Frontal cortex (tissue), 4 donors: ENCODE data around the gene GYS2. TPM values are rescaled to one million over a fixed set of nuclear protein-coding genes. Genes with fewer than 3 reads are reported as not detected.

Experiments used
- DNase-seq, 2 donors: peaks; one replicate each; pipeline ENCODE4 v3.0.0; 2012; ENCODE audit warnings: low spot score in 2 of 2
- FAIRE-seq: peaks from 2 replicates; lab custom pipeline; 2012; peaks lifted over from hg19 to GRCh38; lab: Jason Lieb, UNC
- total RNA-seq: library from RNA; depleted of rRNA; stranded (reverse); fragments of >200 nt; gene quantifications from one replicate; pipeline ENCODE4 v1.2.3, GENCODE V29; 2014
- donor health status: control.
- donor health status: control.
- donor health status: control.

GYS2 gene
- total RNA-seq, 1 donor from 2014 or later, result not detected

DNA sequence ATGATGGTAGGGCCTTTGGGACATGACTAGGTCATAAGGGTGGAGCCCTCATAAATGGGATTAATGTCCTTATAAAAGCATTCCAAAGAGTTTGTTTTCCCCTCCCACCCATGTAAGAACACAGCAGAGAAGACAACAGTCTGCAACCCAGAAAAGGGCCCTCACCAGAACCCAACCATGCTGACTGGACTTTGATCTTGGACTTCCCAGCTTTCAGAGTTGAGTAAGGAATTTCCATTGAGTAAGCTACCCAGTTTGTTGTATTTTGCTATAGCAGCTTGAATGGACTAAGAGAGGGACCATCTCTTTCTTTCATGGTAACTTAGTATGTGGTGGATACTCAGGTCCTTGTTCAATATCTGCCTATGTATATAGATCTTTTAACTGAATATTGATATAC lies 81.5 kb downstream of the GYS2 start:
- DNase-seq, result no peak
- no peak for FAIRE-seq

DNA sequence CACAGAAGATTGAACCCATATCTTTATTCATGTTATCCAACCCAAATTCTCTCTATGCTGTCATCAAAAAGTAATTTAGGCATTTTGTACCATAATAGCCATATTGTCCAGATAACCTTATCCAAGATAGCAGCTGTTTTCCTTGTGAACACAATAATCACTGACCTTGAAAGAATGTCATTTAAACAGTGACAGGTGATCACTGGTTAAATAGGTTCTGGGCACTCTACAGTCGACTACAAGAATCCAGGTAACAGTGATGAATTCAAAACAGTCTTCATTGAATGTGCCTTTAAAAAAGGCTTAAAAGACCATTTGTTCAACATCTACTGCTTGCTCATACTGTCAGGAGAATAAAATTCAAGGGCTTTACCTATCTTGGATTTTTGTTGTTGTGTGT lies 83.1 kb downstream of the GYS2 start:
- DNase-seq, result no peak

DNA sequence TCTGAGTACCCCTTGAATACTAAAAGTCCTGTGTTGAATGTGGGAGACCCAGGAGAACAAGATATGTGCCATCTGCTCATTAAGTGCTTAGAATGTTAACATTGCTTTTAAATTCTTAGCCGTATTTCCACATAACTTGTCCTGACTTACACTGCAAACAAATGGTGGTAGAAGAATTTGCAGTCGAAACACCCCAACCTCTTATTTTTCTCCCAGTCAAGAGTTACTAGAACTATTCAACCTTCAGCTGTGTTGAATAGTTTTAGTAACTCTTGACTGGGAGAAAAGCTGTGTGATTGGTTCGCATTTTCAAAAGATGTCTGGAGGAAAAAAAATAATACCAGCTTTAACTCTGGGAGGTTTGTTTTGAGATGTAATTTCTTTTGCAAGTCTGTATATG lies 86.2 kb downstream of the GYS2 start:
- FAIRE-seq (no peak), DNase-seq (no peak)

More for the DNA sequence above, 83.1 kb downstream of the GYS2 start:
- no peak for FAIRE-seq

DNA sequence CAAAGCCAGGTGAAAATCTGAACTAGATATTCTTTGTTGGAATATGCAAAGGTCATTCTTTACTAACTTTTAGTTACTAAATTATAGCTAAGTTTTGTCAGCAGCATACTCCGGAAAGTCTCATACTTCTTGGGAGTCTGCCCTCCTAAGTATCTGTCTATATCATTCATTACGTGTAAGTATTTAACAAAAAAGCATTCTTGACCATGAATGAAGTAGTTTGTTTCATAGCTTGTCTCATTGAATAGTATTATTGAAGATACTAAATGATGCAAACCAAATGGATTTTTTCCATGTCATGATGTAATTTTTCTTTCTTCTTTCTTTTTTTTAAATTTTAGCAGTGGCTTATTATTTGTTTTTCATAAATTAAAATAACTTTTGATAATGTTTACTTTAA lies 88.4 kb downstream of the GYS2 start:
- DNase-seq (no peak), FAIRE-seq (no peak)

DNA sequence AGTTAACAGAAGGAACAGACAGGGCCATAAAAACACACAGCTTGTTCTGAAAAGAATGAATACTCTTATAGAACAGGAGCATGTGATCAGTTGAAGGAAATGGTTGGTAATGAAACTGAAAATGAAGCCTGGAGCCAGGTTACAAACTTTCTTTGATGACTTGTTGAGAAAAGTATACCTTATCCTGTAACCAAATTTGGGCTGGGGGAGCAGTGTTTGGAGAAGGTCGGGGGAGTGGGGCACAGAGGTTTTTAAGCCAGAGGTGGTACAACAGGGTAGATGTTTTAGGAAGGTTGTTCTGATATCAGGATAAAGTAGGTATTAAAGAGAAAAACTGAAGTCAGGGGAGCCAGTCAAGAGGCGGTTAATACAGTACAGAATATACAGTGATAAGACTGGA lies 94.9 kb downstream of the GYS2 start:
- FAIRE-seq (no peak), DNase-seq (no peak)

GRCh38 chr12:21507849-21508248 lies 96.8 kb downstream of the GYS2 start:
- FAIRE-seq, result no peak

GRCh38 chr12:21505888-21506287 lies 98.8 kb downstream of the GYS2 start:
- FAIRE-seq (no peak), DNase-seq (no peak)

More at GRCh38 chr12:21507849-21508248, 96.8 kb downstream of the GYS2 start:
- no peak for DNase-seq

- DNase-seq (no peak), FAIRE-seq (no peak)
These were observed 101.8 kb downstream of the GYS2 start for GRCh38 chr12:21502872-21503271.

GRCh38 chr12:21502164-21502496 lies 102.5 kb downstream of the GYS2 start:
- DNase-seq (peak in 1 of 2 donors; percentile 16), FAIRE-seq (no peak)

GRCh38 chr12:21501258-21502163 lies 103.1 kb downstream of the GYS2 start, which contains the start of the genes GOLT1B and RECQL:
GOLT1B (plus strand) TSS chr12:21501789; CDS start chr12:21501924, 135 bp downstream.
RECQL (minus strand) TSS chr12:21501635; CDS start chr12:21499570, 2,065 bp downstream.
- FAIRE-seq (peak; percentile 99), DNase-seq (peak; percentile 81 to 92)

- no peak for FAIRE-seq
- no peak for DNase-seq
These were observed 103.8 kb downstream of the GYS2 start for GRCh38 chr12:21500786-21501257.

DNA sequence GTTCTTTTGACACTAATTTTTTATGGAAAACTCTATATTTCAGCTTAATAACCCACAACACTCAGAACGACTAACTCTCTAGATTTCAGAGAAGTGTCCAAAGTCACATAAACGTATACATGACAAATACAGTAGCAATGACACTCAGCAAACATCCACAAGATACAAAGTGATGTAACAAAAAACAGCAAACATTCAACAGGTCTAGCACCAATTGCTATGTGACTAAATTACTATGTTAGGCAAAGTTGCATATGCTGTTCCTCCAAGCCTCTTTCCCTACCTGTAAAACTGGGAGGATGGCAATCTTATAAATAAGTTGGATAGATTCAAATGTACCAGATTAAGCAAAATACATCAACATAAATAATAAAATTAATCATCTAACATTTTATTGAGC lies 104.9 kb downstream of the GYS2 start:
- DNase-seq, result no peak
- FAIRE-seq, result no peak

Other genes with a start within 250 kb of the GYS2 start
- gene IAPP, start 231.9 kb downstream of the GYS2 start, total RNA-seq, result under 0.01 TPM
- gene PYROXD1, start 167.2 kb downstream of the GYS2 start, total RNA-seq, result 17.5 TPM
- 33.0 TPM for gene RECQL, start 103.2 kb downstream of the GYS2 start, total RNA-seq
- gene GOLT1B, start 103.1 kb downstream of the GYS2 start, total RNA-seq, result 47.7 TPM
- 0.41 TPM for gene SPX, start 78.6 kb downstream of the GYS2 start, total RNA-seq
- 495 TPM for gene LDHB, start 53.0 kb upstream of the GYS2 start, total RNA-seq
- gene KCNJ8, start 169.9 kb upstream of the GYS2 start, total RNA-seq, result 6.5 TPM